ENCODE data around the gene LDHD.

DNA sequence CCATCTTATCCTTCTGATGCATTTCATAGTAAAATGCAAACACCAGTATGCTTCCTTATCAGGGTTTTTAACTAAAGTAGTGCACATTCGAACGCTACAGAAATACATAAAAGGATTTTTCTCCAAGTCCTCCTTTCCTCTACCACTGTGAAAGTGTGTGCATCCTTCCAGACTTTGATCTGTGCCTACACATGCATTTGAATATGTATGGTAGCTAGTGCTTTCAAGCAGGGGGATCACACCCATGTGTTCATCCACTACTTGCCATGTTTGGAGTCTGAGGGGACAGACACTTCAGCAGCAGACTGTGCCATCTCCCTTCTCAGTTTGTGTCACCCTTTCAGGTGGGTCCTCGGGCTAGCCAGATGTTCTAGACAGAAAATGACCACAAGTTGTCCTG is 14.9 kb downstream of the LDHD start:
- TF ChIP-seq CTCF (IDR thresholded peaks at IDR 0.05; ENCODE audit: borderline replicate concordance, extremely low read depth, low read length, poor library complexity, severe bottlenecking) (no peak), EZH2 (IDR thresholded peaks at IDR 0.05; ENCODE audit: borderline replicate concordance, low read depth, low read length, severe bottlenecking) (no peak)
